Measurements from ENCODE around the gene OVCA2.

DNA sequence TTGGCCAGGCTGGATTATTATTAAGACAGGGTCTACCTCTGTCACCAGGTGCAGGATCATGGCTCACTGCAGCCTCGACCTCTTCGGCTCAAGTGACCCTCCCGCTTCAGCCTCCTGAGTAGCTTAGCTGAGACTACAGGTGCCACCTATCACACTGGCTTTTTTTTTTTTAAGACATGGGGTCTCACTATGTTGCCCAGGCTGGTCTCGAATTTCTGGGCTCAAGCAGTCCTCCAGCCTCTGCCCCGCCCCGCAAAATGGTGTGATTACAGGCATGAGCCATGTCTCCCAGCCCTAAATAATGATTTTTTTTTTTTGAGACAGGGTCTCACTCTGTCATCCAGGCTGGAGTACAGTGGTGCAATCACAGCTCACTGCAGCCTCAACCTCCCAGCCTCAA is 5.8 kb downstream of the OVCA2 start:
- TF ChIP-seq, protein P1, sequence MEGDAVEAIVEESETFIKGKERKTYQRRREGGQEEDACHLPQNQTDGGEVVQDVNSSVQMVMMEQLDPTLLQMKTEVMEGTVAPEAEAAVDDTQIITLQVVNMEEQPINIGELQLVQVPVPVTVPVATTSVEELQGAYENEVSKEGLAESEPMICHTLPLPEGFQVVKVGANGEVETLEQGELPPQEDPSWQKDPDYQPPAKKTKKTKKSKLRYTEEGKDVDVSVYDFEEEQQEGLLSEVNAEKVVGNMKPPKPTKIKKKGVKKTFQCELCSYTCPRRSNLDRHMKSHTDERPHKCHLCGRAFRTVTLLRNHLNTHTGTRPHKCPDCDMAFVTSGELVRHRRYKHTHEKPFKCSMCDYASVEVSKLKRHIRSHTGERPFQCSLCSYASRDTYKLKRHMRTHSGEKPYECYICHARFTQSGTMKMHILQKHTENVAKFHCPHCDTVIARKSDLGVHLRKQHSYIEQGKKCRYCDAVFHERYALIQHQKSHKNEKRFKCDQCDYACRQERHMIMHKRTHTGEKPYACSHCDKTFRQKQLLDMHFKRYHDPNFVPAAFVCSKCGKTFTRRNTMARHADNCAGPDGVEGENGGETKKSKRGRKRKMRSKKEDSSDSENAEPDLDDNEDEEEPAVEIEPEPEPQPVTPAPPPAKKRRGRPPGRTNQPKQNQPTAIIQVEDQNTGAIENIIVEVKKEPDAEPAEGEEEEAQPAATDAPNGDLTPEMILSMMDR (IDR thresholded peaks at IDR 0.05): no peak
- no peak for TF ChIP-seq POLR2A (IDR thresholded peaks at IDR 0.05)
